SKM-1 (cell line): ENCODE results near the gene TRAM2.

ENCODE experiments used
- DNase-seq: peaks from one replicate; lab custom pipeline; 2025; ENCODE audit not compliant: unreplicated experiment; lab: John Stamatoyannopoulos, UW

The TRAM2 gene

DNA sequence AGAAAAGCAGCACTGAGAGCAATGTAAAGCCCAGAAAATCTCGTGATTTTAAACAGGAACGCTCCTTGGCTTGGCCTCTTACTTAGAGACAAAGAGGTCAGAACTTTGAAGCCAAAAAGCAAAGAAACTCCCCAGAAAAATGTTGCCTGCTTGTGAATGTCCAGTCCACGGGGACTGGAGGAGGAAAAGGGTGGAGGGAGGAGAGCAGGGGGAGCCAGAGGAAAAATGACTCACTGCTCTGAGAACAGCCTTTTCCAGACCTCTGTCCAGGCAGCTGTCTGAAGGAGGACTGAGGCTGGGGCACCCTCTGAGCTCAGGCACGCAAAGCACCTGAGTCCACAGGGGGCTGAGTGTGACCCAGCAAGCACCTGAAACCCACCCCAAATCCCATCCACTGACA is 64.7 kb downstream of the TRAM2 start:
- no peak for DNase-seq

DNA sequence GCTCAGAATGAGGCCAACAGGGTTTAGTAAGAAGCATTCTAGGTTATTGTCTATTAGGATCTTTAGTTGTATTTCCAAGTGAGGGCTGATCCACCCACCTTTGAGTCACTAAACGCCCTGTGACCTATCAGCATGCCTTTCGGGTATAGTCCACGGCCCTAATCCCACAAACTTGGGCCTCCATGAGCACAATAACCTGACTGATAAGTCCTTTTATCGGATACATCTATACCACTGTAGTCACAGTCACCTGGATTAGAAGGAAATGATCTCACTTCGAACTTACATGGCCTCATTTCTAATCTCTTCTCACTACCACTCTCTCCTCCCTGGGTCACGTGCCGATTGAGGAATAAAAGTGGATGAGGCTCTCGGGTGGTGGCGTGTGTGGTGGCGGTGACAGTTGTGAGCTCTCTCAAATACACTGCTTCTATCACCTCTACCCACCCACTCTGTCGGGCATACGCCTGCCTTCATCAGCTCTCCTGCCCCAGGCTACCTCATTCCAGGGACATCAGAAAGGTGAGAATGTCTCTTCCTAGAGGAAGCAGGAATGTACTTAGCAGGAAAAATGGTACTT is 65.2 kb downstream of the TRAM2 start:
- DNase-seq, result no peak

DNA sequence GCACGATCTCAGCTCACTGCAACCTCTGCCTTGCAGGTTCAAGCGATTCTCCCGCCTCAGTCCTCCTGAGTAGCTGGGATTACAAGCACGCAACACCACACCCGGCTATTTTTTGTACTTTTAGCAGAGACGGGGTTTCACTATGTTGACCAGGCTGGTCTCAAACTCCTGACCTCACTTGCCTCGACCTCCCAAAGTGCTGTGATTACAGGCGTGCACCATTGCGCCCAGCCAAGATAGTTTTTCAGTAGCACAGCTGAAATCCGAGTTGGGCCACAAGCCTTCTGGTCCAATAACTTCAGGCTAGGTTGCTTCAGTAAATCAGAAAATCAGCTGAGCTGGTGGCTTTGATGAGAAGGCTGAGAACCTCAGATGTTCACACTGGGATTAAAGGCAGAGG is 65.7 kb downstream of the TRAM2 start:
- no peak for DNase-seq

DNA sequence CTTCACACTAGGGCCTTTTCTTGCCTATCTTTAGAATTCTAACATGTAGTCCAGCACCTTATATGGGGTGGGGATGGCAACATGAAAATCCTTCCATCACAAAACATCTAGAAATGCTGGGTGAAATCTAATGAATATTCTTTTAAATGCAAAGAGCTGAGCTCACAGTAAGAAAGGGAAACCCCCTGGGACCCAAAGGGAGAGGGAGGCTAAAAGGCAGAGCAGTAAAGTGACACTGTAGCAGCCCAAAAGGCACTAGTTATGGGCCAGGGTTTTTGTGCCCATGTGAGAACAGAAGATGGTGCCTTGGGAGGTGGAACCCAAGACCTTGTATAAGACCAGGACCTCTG is 66.7 kb downstream of the TRAM2 start:
- no peak for DNase-seq

DNA sequence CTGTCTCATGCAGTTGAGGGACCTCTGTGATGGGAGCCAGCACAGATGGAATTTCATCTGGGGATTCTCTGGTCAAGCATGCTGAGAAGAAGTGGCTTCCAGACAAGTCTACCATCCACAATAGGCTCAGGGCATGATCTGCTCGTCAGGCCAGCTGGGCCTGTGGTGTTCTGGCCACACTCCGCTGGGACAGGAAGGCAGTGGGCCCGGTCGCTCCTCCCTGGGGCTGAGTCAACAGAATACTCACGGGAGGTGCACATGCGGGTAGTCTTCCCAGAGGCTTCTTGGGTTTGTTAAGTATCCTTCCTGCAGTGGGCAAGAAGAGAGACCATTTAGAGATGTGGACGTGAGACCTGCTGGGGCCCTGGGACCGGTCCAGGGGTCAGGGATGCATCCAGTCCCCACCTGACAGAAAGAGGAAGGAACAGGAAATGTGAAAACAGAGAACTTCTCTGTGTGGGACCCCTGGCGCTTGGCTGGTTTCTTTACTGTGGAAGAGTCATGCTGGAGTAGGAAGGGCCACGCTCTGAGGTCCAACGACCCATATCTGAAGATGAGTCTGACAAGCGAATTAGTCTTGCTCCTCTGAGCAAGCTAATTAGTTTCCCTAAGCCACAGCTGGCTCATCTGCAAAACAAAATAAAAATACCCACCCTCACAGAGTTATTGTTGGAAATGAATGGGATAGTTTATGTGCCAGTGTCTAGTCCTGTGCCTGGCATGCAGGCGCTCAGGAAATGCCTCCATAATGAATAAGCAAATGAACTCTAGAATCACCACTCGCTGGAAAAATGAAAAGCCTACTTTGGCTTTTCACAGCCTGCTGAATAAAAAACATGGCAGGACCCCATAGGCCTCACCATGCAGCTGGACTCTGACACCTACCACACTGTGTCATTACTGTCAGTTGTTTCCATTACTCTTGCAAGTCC is 67.3 kb downstream of the TRAM2 start:
- DNase-seq, result no peak

DNA sequence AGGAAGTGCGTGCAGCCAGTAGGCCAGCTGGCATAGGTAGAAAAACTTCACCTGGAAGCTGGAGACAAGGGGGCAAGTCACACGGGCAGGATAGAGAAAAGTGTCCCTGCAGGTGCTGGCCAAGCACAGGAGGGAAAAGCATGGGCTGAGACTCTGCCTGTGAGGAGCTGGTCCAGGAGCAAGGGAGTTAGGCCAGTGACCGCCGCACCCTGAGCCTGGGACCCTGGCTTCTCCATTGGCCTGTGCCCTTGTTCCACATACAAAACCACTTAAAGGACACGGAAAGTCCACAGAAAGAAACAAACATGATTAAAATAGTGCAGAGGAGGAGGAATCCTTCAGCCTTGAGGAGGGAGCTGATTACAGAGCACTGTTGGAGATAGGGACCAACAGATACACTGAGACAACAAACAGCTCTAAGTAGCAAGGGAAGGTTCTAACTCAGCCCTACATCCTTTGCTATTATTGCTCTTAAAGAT is 68.6 kb downstream of the TRAM2 start:
- no peak for DNase-seq

DNA sequence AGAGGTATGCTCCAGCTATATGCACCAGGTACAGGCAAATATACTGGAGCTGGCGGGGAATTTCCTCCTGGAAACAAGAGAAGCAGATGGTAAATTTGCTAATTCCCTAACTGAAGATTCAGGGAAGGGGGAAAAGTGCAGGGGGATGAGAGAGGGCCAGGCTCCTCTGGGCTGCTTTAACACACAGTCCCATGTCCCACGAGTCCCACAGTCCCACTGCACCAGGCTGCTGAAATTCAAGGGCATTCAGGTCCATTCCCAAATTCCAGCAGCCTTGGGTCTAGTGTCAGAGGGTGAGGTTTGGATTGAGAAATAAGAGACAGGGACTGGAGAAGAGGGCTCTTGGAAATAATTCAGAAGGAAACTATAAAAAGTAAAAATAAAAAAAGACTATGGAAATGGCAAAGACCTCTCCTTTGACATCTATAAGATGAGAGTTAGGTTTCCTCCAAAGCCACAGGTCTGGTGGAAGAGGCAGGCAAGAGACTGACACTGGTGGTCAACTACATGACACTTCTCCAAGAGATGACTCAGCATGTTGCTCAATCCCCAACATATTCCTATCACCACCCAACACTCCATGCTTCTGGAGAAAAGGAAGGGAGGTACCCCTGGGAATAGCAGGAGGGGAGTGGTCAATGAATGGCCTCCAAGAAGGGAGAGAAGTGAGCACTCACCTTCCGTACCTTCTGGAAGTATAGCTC is 69.2 kb downstream of the TRAM2 start:
- DNase-seq, result no peak

DNA sequence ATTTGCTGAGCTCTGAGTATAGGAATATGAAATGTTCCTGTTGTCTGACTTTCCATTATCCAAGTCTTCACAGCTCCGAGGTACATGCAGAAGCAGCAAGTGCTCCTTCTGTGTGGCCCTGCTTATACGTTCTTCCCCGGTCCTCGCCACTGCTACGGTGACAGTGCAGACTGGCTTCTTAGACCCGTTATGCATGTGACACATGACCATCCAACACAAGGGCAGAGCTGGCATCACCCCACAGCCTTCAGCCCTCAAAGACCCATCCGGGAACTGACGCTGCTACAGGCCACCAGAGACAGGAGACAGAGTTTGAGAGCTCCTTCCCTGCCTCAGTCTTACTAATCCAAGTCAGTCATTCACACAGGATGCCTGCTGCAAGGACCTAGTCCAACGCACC is 70.4 kb downstream of the TRAM2 start:
- DNase-seq, result no peak

DNA sequence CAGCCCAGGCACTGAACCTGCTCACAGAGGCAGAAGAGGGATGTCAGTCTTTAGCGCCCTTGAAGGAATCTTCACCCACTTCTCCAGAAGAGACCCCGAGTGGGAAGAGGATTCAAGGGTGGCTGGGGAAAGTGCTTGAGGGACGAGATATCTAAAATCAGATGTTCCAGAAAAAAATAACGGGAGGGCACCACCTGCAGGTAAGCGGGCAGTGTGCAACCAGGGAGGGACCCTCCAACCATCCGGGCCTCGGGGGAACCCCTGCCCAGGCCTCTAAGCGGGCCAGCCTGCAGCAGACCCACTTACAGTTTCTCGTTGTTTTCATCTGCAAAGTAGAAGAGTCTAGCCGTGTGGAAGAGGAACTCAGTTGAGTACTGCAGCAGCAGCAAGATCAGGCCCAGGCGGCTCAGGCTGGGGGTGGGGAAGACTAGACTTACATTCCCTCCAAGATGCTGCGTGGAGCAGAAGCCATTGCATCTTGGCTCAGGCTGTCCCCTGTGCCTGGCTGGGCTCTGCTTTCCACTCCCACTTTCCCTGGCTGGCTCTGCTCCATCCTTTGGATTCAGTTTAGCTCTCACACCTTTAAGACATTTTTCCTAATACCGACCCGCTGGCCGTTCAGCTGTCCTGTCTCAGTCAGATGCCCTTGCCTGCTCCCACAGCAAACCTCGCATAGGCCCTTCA is 71.0 kb downstream of the TRAM2 start:
- DNase-seq, result no peak

DNA sequence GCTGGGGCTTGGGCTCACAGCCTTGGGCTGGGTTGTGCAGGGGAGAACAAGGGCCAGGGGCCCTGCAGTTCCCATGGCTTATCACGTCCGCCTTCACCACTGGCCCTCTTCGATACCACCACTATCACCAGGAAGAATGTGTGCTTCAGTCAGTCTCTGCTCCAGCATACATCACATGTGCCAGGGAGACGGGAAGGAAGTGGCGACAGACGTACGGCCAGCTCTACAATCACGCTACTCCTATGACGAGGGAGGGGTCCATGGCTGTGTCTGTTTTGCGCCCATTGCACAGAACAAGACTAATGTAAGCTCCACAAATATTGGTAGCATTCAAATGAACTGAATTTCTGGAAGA is 72.1 kb downstream of the TRAM2 start:
- no peak for DNase-seq

DNA sequence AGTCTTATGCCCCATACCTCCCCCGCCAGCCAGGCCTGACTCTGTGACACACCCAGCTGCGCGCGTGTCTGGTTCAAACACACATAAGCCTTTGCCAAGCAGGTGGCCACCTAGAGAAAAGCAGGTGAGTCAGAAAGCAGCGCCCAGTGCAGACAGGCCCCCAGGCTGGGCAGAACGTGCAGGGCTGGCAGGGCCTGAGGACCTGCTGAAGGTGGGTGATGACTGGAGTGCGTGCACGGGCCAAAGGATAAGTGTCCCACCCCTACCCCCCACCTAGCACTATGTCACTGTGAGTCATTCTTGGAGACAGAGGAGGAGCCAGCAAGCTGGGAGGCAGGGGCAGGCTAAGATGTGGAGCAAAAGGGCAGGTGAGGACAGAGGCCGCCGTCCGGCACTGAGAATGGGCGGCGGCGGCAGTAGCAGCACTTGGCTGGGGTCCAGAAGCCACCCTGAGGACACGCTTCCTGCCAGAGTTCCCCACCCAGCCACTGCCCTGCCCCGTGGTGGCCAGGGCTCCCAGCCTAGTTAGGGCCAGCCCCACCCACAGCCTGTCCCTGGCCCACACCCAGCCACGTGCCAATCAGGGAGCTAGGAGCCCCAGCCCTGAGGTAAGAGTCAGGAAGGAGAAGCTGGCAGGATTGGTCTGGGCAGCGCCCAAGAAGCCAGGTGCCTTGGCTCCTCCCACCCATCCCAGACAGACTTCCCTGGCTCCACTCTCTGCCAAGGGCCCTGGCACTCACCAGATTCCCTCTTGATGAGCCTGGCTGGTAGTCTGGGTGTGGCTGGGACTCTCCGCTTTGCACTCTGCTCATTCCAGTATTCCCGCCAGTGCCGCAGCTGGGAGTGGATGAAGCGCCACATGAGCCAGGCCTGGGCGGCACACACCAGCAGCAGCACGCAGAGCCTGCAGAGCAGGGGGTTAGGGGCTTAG is 72.7 kb downstream of the TRAM2 start:
- DNase-seq, result no peak

DNA sequence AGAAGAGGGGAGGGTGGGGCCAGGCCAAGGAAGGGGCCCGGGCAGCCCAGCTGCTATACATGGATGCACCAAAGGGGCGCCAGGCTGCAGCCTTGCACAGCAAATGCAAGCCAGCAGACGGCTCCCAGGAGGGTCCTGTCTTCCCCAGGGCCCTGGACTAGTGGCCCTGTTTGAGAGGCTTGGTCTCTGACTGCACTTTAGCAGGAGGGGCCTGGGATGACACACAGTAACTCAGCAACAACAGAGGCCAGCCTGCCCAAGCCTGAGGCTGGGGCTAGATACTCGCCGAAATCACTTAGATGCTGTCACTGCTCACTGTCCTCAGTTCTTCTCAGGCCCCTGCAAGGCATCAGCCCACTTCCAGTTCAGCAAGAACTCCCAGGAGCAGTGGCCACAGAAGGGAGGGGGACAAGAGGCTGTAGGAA is 73.5 kb downstream of the TRAM2 start:
- no peak for DNase-seq

DNA sequence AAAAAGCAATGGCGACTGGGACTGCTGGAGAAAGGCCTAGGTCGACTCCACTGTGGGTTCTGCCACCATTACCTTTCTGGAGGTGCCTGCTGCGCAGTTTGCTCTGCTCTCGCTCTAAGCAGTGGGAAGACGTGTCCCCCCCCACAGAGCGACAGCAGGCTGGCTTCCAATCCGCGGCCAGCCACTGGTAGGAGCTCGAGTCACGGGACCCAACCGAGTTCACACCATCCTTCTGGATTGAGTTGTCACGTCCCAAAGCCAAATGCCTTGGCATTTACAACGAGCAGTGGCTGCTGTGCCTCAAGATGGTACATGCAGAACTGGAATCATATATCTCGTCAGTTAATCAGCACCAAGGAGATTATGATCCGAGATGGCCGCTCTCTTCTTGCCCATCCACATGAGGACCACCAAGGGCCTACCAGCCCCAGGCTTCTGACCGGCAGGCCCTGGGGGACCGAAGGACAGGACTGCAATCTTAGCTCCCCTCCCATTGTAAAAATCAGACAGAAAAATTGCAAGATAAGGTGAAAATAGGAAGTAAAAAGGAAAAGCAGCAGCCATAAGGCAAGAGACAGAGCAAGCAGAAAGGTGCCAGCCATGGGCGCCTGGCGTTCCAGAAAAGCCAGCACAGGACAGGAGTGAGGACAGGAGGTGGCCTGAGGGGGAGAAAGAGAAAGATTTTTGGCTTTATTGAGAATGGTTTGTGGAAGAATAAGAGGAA is 74.4 kb downstream of the TRAM2 start:
- no peak for DNase-seq

DNA sequence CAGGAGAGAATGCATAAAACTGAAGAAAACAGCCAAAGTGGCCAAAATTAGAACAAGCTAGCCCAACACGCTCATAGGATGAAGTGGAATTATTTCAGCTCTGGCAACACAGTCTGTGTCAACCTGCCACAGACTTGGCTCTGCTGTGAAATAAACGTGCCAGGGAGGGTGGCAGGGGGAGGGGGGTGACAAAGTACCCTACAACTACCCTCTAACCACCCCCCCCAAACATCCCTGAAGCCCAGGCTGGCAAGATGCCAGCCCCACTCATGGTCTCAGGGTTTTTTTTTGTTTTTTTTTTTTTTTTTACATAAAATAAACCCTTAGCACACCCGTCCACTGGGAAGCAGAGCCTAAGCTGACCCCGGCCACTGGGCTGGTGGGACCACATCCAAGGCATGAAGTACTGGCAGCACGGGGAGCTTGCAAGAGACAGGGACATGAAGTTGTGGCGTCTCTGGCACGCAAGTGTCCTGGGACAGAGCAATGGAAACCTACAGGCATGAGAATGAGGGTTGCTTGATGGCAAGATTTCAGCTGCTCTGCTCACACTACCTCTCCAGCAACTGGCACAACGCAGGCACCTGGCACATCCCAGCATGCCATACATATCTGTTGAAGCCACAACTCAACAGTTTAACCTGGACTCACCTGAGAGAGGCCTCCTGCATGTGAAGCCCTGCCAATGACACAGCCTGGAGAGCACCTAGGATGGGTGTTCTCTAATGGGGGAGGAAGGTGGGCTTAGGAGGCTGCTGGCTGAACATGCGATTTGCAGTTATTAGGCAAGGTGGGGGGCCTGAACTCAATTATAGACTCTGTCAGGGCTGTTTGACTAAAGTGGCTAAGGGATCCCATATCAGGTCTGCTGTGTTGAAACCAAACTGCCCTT is 76.4 kb downstream of the TRAM2 start:
- no peak for DNase-seq

DNA sequence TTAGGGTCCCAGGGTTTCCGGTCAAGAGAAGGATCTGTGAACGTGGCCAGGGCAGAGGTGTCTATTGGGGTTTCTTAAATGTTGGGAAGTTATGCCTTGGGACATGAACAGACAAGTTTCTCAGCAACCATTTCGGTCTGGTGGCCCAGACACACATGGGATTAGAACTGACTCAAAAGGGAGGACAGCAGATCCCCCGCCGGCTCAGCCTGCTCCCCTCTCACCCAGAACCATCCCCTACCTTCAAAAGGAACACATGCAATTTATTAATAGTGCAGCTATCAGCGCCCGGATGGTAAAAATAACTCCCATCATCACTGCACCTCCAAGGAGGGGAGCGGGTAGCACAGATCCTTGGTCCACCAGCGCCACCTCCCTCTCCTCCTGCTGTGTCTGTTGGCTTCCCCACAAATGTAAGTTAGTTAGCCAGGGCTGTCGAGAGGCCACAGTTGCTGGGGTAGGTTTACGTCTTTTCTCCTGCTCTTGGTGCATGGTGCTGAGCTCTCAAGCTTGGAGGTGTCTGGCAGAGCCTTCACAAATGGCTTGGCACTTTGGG is 77.1 kb downstream of the TRAM2 start:
- no peak for DNase-seq

DNA sequence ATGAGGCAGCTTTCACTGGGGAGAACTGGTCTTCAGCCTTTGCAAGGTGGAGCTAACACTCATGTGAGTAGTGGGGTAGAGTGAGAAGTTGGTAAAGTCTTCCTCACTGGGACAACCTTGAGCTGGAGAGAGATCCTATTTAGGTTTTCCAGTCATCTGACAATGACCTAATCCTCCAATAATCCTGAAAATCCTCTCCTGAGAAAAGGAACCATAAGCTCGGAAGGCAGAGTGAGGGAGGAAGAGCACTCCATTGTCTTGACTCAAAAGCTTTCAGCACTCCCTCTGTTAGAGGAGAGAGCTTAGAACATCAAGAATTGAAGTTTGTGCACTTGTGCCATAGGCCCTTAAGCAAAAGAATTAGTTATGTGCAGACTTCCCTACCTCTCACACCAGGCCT is 77.8 kb downstream of the TRAM2 start:
- no peak for DNase-seq

DNA sequence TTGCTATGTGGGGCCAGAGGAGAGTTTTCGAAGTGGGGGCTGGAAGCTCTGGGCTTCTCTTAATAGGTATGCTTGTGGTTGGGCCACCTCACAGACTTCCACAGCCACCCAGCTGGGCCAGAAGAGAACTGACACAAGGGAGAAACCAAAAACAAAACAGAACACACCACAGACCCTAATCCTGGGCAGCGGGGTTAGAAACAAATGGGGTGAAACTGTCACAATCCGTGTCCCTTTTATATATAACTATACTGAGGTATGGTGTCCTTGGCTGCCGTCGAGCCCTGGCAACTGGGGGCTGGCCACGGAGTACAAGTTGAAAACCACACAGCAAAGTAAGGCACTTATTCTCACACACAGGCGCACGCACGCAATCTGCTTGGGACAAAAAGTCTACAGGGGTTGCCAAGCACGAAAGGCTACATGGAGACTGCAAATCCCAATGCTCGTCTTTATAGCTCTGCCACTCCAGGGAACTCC is 78.3 kb downstream of the TRAM2 start:
- no peak for DNase-seq

DNA sequence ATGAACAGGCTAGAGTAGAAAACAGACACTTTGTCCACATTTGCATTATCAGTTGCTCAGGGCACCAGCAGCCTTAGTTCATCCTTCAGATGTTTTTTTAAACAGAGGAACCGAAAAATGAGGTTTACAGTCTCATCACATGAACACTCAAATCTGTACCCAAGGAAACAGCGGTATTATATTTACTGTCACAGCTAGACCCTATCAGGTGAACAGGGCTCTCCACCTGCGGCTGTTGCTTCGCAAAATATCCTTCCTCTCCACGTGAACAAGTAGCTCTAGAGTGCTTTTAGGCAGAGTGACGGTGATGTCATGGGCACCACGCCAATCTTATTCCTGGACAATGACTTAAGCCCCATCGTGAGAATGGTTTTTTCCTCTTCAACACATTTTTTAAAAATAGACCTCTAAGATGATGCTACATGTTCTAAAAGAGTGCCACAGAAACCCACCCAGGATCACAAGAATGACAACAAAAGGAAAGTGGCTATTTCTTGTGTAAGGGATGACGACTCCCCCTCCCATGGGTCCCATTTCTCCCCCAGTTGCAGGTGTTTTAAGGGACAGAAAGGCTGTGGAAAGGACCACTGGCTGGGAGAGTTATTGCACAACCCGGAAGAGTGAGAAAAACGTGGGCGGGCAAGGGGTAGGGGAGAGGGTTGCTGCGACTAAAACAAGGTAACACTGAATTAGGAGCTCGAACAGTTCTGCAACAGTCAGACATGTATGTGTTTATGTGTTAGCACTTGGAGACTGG is 79.0 kb downstream of the TRAM2 start:
- no peak for DNase-seq
